GM21576 (cell line): ENCODE measurements around the gene SPTBN4.
A peak's percentile ranks its signal among the peaks of the same experiment; 100 is the strongest.
"Not testable (repeated sequence)": the region's sequence is repeated elsewhere in the genome, so short reads cannot be mapped to it uniquely, and the experiment has no call there.

Source experiments
- ATAC-seq: cut with Tn5 transposase; IDR thresholded peaks from one replicate; pipeline ENCODE4 v1.9.1; 2021; ENCODE audit warnings: mild to moderate bottlenecking, moderate library complexity; ENCODE audit not compliant: unreplicated experiment

Gene SPTBN4

GRCh38 chr19:40464059-40465024 lies 2.5 kb upstream of the SPTBN4 start:
- ATAC-seq: no peak

- no peak for ATAC-seq
Measured at GRCh38 chr19:40465025-40465556, 1.7 kb upstream of the SPTBN4 start.

GRCh38 chr19:40465557-40466218 lies 1.1 kb upstream of the SPTBN4 start, which contains the start of gene BLVRB:
Gene BLVRB, minus strand, starts transcription at chr19:40465745. Its CDS starts 57 bp downstream, at chr19:40465688.
- ATAC-seq: peak; percentile 79

- ATAC-seq: peak; percentile 23
Measured at GRCh38 chr19:40466219-40466984, 399 bp upstream of the SPTBN4 start.

GRCh38 chr19:40469011-40469410 lies 2.2 kb downstream of the SPTBN4 start:
- no peak for ATAC-seq

GRCh38 chr19:40471111-40471510 lies 4.3 kb downstream of the SPTBN4 start:
- ATAC-seq: no peak

GRCh38 chr19:40472516-40472915 lies 5.7 kb downstream of the SPTBN4 start:
- no peak for ATAC-seq

- ATAC-seq: no peak
Measured at GRCh38 chr19:40474737-40475136, 7.9 kb downstream of the SPTBN4 start.

GRCh38 chr19:40475878-40476644 lies 9.3 kb downstream of the SPTBN4 start:
- ATAC-seq: not testable (repeated sequence)

GRCh38 chr19:40486017-40486416 lies 19.2 kb downstream of the SPTBN4 start:
- ATAC-seq: no peak

GRCh38 chr19:40489882-40490230 lies 23.1 kb downstream of the SPTBN4 start:
- ATAC-seq: no peak

GRCh38 chr19:40492274-40492673 lies 25.5 kb downstream of the SPTBN4 start:
- no peak for ATAC-seq

GRCh38 chr19:40493778-40494177 lies 27.0 kb downstream of the SPTBN4 start:
- ATAC-seq: no peak

- ATAC-seq: no peak
Measured at GRCh38 chr19:40494191-40494838, 27.5 kb downstream of the SPTBN4 start.

- no peak for ATAC-seq
Measured at GRCh38 chr19:40497214-40497613, 30.4 kb downstream of the SPTBN4 start.

- ATAC-seq: no peak
Measured at GRCh38 chr19:40499320-40499719, 32.5 kb downstream of the SPTBN4 start.

GRCh38 chr19:40500678-40501530 lies 34.1 kb downstream of the SPTBN4 start:
- ATAC-seq: not testable (repeated sequence)

- ATAC-seq: no peak
Measured at GRCh38 chr19:40501599-40501998, 34.8 kb downstream of the SPTBN4 start.

- ATAC-seq: no peak
Measured at GRCh38 chr19:40502081-40502480, 35.3 kb downstream of the SPTBN4 start.
